HepG2 (cell line): ENCODE results near the gene LYRM4. TPM values are rescaled to one million over a fixed set of nuclear protein-coding genes. Genes with fewer than 3 reads are reported as not detected.
A peak's percentile ranks its signal among the peaks of the same experiment; 100 is the strongest.

ENCODE experiments used
- ARNT2 ChIP-seq: sonication (generic); formaldehyde crosslinking; IDR thresholded peaks from 2 replicates; pipeline ENCODE4 v1.8.0; 2022; ENCODE audit warnings: mild to moderate bottlenecking, low read depth, missing genetic modification reagents, moderate library complexity
- ATF7 ChIP-seq, 2 experiments: fragments of 450-650 bp in 1 of 2; sonication (generic) in 1 of 2; formaldehyde crosslinking in 1 of 2; IDR thresholded peaks; 2 replicates each; pipeline versions ENCODE4 v1.4.0 to v1.6.1; 2016 to 2020; ENCODE audit warnings: antibody characterized with exemption in 1 of 2, mild to moderate bottlenecking in 1 of 2, missing genetic modification reagents in 1 of 2
- HIVEP1 ChIP-seq: sonication (generic); formaldehyde crosslinking; IDR thresholded peaks from 2 replicates; pipeline ENCODE4 v1.4.0; 2020; ENCODE audit warnings: mild to moderate bottlenecking, missing genetic modification reagents
- KDM3A ChIP-seq: IDR thresholded peaks from 2 replicates; pipeline ENCODE4 v1.6.1; 2018; ENCODE audit warnings: low read depth, missing compliant biosample characterization
- KDM5A ChIP-seq: fragments of 200-600 bp; sonication (generic); IDR thresholded peaks from 2 replicates; pipeline ENCODE4 v1.7.0; 2018; ENCODE audit warnings: antibody characterized with exemption, mild to moderate bottlenecking, low read length, borderline replicate concordance
- NFRKB ChIP-seq: fragments of 450-650 bp; IDR thresholded peaks from 2 replicates; pipeline ENCODE4 v1.6.1; 2017
- NR2F1 ChIP-seq, 2 experiments: fragments of 450-650 bp in 1 of 2; formaldehyde crosslinking in 1 of 2; IDR thresholded peaks; 2 replicates each; pipeline versions ENCODE4 v1.5.0 to v1.6.1; 2016 to 2020; ENCODE audit warnings: mild to moderate bottlenecking in 1 of 2, missing compliant biosample characterization in 1 of 2, missing genetic modification reagents in 1 of 2, moderate library complexity in 1 of 2
- RBM22 ChIP-seq: fragments of 200-400 bp; formaldehyde crosslinking; optimal IDR thresholded peaks from 2 replicates; pipeline ENCODE3; 2017; ENCODE audit warnings: mild to moderate bottlenecking, low read length, moderate library complexity
- STAT5B ChIP-seq: sonication (generic); formaldehyde crosslinking; IDR thresholded peaks from 2 replicates; pipeline ENCODE4 v1.4.0; 2020; ENCODE audit warnings: missing genetic modification reagents
- ZMYM3 ChIP-seq: sonication (generic); formaldehyde crosslinking; IDR thresholded peaks from 2 replicates; pipeline ENCODE4 v1.5.1; 2020; ENCODE audit warnings: mild to moderate bottlenecking, missing genetic modification reagents
- ZNF572 ChIP-seq: sonication (generic); formaldehyde crosslinking; IDR thresholded peaks from 2 replicates; pipeline ENCODE4 v1.5.1; 2020; ENCODE audit warnings: mild to moderate bottlenecking, missing genetic modification reagents
- ZNF773 ChIP-seq: sonication (generic); formaldehyde crosslinking; IDR thresholded peaks from 2 replicates; pipeline ENCODE4 v1.4.0; 2020; ENCODE audit warnings: missing genetic modification reagents, borderline replicate concordance
- polyA plus RNA-seq, 8 experiments: library from polyadenylated mRNA; depleted of rRNA in 3 of 8; stranded (reverse) in 7 of 8; unstranded in 1 of 8; fragments of >200 nt; fragmentation: Illumina TruSeq in 4 of 8; extraction: Trizol in 4 of 8; gene quantifications; 2 replicates each; pipeline versions ENCODE4 v1.2.1 to v1.2.3, GENCODE V29; 2011 to 2016; ENCODE audit warnings: low read depth in 4 of 8, missing spikeins in 1 of 8, mixed read lengths in 1 of 8; ENCODE audit not compliant: insufficient read depth in 1 of 8
- total RNA-seq, 5 experiments: library from RNA; depleted of rRNA; stranded (reverse); fragments of >200 nt; fragmentation: Illumina TruSeq; extraction: Trizol; gene quantifications; 2 replicates each; pipeline ENCODE4 v1.2.3, GENCODE V29; 2016; ENCODE audit warnings: low read depth in 1 of 5
- TF ChIP-seq, protein P1 (sequence below): sonication (generic); formaldehyde crosslinking; IDR thresholded peaks from 2 replicates; pipeline ENCODE4 v1.8.0; 2023; ENCODE audit warnings: mild to moderate bottlenecking, missing genetic modification reagents
- TF ChIP-seq, protein P2 (sequence below): sonication (generic); formaldehyde crosslinking; conservative IDR thresholded peaks from 2 replicates; pipeline ENCODE4 v1.4.0; 2020; ENCODE audit warnings: missing genetic modification reagents
- TF ChIP-seq, protein P3 (sequence below): sonication (generic); formaldehyde crosslinking; IDR thresholded peaks from 2 replicates; pipeline ENCODE4 v1.9.0; 2021; ENCODE audit warnings: missing genetic modification reagents, mild to moderate bottlenecking, borderline replicate concordance
- TF ChIP-seq, protein P4 (sequence below): sonication (generic); IDR thresholded peaks from 2 replicates; pipeline ENCODE4 v1.6.1; 2016; ENCODE audit warnings: low read depth, borderline replicate concordance
- TF ChIP-seq, protein P5 (sequence below): sonication (generic); formaldehyde crosslinking; IDR thresholded peaks from 2 replicates; pipeline ENCODE4 v1.4.0; 2020; ENCODE audit warnings: missing genetic modification reagents, mild to moderate bottlenecking, borderline replicate concordance
- TF ChIP-seq, protein P6 (sequence below): sonication (generic); formaldehyde crosslinking; IDR thresholded peaks from 2 replicates; pipeline ENCODE4 v1.4.0; 2020; ENCODE audit warnings: mild to moderate bottlenecking, missing genetic modification reagents

LYRM4 gene
- total and polyA plus RNA-seq, 2 of the 13 experiments (the other 11 are each of a cell fraction or from before 2014, with no cell fraction given), result 64.6 to 67.5 TPM

DNA sequence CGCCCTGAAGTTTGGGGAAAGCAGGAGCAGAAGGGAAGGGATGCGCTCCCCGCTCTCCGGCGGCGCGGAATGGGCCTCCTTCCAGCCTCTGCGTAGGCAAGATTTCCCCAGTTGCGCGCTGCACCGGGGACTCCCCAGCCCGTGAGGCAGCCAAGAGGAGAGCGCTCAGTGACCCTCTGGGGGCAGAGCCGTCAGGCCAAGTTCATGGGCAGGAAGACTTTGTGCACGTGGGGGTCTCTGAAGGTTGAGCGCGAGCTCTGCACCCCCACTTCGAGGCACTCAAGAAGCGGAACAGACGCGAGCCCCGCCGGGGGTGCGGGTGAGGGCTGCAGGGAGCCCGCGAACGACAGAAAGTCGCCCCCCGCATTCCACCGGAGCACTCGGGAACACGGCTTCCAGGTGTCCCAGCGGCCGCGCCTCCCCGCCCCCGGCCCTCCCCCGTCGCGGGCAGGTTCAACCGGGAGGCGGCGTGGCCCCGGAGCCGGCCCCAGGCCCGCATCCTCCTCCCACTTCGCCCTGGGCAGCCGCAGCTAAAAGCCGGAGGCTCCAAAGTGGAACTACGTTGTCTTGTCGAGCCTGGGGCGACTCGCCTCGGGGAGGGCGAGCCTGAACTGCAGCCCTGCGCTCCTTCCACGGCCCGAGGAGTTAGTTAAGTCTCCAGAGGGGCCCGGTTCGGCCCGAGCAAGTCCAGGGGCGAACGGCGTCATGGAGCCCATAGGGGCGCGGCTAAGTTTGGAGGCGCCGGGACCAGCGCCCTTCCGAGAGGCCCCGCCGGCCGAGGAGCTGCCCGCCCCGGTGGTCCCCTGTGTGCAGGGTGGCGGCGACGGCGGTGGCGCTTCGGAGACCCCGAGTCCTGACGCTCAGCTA lies 175.7 kb downstream of the LYRM4 start, which contains the start of gene PPP1R3G (continued):
- TF ChIP-seq HIVEP1 (CRISPR knock-in tag) (no peak), STAT5B (no peak), ARNT2 (CRISPR knock-in tag) (no peak), ZMYM3 (CRISPR knock-in tag) (no peak), KDM3A (no peak), RBM22 (no peak), ATF7 (IDR thresholded peaks at IDR 0.05) (no peak), ATF7 (CRISPR knock-in tag; IDR thresholded peaks at IDR 0.05) (0 out of 2 replicates have a peak, but pooled peaks have one; percentile 30), KDM5A (no peak), ZNF773 (no peak), NR2F1 (CRISPR knock-in tag; IDR thresholded peaks at IDR 0.05) (no peak), ZNF572 (CRISPR knock-in tag) (no peak), NFRKB (no peak)
- TF ChIP-seq, protein P1, sequence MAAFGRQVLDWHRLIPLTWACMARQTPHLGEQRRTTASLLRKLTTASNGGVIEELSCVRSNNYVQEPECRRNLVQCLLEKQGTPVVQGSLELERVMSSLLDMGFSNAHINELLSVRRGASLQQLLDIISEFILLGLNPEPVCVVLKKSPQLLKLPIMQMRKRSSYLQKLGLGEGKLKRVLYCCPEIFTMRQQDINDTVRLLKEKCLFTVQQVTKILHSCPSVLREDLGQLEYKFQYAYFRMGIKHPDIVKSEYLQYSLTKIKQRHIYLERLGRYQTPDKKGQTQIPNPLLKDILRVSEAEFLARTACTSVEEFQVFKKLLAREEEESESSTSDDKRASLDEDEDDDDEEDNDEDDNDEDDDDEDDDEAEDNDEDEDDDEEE, result no peak; the same call in 1 of the 2 replicates
- TF ChIP-seq, protein P2, sequence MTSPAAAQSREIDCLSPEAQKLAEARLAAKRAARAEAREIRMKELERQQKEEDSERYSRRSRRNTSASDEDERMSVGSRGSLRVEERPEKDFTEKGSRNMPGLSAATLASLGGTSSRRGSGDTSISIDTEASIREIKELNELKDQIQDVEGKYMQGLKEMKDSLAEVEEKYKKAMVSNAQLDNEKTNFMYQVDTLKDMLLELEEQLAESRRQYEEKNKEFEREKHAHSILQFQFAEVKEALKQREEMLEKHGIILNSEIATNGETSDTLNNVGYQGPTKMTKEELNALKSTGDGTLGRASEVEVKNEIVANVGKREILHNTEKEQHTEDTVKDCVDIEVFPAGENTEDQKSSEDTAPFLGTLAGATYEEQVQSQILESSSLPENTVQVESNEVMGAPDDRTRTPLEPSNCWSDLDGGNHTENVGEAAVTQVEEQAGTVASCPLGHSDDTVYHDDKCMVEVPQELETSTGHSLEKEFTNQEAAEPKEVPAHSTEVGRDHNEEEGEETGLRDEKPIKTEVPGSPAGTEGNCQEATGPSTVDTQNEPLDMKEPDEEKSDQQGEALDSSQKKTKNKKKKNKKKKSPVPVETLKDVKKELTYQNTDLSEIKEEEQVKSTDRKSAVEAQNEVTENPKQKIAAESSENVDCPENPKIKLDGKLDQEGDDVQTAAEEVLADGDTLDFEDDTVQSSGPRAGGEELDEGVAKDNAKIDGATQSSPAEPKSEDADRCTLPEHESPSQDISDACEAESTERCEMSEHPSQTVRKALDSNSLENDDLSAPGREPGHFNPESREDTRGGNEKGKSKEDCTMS (CRISPR knock-in tag), result no peak
- TF ChIP-seq, protein P3, sequence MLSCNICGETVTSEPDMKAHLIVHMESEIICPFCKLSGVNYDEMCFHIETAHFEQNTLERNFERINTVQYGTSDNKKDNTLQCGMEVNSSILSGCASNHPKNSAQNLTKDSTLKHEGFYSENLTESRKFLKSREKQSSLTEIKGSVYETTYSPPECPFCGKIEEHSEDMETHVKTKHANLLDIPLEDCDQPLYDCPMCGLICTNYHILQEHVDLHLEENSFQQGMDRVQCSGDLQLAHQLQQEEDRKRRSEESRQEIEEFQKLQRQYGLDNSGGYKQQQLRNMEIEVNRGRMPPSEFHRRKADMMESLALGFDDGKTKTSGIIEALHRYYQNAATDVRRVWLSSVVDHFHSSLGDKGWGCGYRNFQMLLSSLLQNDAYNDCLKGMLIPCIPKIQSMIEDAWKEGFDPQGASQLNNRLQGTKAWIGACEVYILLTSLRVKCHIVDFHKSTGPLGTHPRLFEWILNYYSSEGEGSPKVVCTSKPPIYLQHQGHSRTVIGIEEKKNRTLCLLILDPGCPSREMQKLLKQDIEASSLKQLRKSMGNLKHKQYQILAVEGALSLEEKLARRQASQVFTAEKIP (CRISPR knock-in tag), result no peak
- TF ChIP-seq, protein P4, sequence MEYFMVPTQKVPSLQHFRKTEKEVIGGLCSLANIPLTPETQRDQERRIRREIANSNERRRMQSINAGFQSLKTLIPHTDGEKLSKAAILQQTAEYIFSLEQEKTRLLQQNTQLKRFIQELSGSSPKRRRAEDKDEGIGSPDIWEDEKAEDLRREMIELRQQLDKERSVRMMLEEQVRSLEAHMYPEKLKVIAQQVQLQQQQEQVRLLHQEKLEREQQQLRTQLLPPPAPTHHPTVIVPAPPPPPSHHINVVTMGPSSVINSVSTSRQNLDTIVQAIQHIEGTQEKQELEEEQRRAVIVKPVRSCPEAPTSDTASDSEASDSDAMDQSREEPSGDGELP, result no peak
- TF ChIP-seq, protein P5, sequence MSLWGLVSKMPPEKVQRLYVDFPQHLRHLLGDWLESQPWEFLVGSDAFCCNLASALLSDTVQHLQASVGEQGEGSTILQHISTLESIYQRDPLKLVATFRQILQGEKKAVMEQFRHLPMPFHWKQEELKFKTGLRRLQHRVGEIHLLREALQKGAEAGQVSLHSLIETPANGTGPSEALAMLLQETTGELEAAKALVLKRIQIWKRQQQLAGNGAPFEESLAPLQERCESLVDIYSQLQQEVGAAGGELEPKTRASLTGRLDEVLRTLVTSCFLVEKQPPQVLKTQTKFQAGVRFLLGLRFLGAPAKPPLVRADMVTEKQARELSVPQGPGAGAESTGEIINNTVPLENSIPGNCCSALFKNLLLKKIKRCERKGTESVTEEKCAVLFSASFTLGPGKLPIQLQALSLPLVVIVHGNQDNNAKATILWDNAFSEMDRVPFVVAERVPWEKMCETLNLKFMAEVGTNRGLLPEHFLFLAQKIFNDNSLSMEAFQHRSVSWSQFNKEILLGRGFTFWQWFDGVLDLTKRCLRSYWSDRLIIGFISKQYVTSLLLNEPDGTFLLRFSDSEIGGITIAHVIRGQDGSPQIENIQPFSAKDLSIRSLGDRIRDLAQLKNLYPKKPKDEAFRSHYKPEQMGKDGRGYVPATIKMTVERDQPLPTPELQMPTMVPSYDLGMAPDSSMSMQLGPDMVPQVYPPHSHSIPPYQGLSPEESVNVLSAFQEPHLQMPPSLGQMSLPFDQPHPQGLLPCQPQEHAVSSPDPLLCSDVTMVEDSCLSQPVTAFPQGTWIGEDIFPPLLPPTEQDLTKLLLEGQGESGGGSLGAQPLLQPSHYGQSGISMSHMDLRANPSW (CRISPR knock-in tag), result no peak
- TF ChIP-seq, protein P6, sequence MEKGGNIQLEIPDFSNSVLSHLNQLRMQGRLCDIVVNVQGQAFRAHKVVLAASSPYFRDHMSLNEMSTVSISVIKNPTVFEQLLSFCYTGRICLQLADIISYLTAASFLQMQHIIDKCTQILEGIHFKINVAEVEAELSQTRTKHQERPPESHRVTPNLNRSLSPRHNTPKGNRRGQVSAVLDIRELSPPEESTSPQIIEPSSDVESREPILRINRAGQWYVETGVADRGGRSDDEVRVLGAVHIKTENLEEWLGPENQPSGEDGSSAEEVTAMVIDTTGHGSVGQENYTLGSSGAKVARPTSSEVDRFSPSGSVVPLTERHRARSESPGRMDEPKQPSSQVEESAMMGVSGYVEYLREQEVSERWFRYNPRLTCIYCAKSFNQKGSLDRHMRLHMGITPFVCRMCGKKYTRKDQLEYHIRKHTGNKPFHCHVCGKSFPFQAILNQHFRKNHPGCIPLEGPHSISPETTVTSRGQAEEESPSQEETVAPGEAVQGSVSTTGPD (CRISPR knock-in tag), result no peak
